HG03025 (cell line): ENCODE results near the gene BMPER.

Source experiments
- ATAC-seq: cut with Tn5 transposase; IDR thresholded peaks from one replicate; pipeline ENCODE4 v1.9.1; 2021; ENCODE audit warnings: mild to moderate bottlenecking, moderate library complexity; ENCODE audit not compliant: unreplicated experiment, low FRiP score

Gene BMPER

GRCh38 chr7:33919449-33919848, 14.1 kb downstream of the BMPER start:
- ATAC-seq, result no peak

GRCh38 chr7:33921216-33921938, 16.0 kb downstream of the BMPER start:
- ATAC-seq, result no peak

- no peak for ATAC-seq
Observed at GRCh38 chr7:33922820-33923219, 17.5 kb downstream of the BMPER start.

- no peak for ATAC-seq
Observed at GRCh38 chr7:33923440-33924229, 18.3 kb downstream of the BMPER start.

GRCh38 chr7:33926535-33926934, 21.2 kb downstream of the BMPER start:
- ATAC-seq, result no peak

GRCh38 chr7:33928986-33929385, 23.6 kb downstream of the BMPER start:
- no peak for ATAC-seq

GRCh38 chr7:33932221-33932620, 26.9 kb downstream of the BMPER start:
- ATAC-seq, result no peak

GRCh38 chr7:33932832-33933468, 27.6 kb downstream of the BMPER start:
- peak; percentile 80 for ATAC-seq

GRCh38 chr7:33933611-33934281, 28.4 kb downstream of the BMPER start:
- no peak for ATAC-seq

GRCh38 chr7:33934391-33934790, 29.1 kb downstream of the BMPER start:
- ATAC-seq, result no peak

GRCh38 chr7:33936503-33936902, 31.2 kb downstream of the BMPER start:
- no peak for ATAC-seq

GRCh38 chr7:33937871-33938270, 32.5 kb downstream of the BMPER start:
- no peak for ATAC-seq

- ATAC-seq, result no peak
Observed at GRCh38 chr7:33939121-33939520, 33.8 kb downstream of the BMPER start.

GRCh38 chr7:33940503-33940902, 35.2 kb downstream of the BMPER start:
- no peak for ATAC-seq

- no peak for ATAC-seq
Observed at GRCh38 chr7:33941418-33941817, 36.1 kb downstream of the BMPER start.

- no peak for ATAC-seq
Observed at GRCh38 chr7:33946094-33946699, 40.9 kb downstream of the BMPER start.

GRCh38 chr7:33950047-33950714, 44.8 kb downstream of the BMPER start:
- no peak for ATAC-seq

GRCh38 chr7:33952824-33953223, 47.5 kb downstream of the BMPER start:
- ATAC-seq, result no peak

- ATAC-seq, result no peak
Observed at GRCh38 chr7:33958104-33958503, 52.8 kb downstream of the BMPER start.

GRCh38 chr7:33959676-33960075, 54.3 kb downstream of the BMPER start:
- ATAC-seq, result no peak
